ENCODE measurements around the gene KCNH6.
A peak's percentile ranks its signal among the peaks of the same experiment; 100 is the strongest.

The KCNH6 gene

GRCh38 chr17:63514477-63514876 is 8.7 kb upstream of the KCNH6 start:
- no peak for DNase-seq

DNA sequence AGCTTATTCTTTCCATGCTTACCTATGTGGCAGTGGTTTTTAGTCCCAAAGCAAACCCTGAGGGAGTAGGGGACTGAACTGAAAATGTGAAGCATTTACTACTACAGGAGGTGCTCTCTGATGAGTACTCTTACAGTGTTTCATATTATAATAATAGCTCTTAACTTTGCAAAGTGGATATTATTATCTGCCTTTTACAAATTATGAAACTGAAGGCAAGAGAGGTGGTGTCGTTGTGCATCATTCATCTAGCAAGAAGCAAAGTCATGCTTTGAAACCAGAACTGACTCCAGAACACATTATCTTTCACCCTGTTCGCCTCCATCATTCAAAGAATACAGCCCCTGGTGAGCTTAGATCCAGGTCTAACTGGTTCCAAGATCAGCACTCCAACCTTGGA is 8.2 kb upstream of the KCNH6 start:
- DNase-seq = no peak

DNA sequence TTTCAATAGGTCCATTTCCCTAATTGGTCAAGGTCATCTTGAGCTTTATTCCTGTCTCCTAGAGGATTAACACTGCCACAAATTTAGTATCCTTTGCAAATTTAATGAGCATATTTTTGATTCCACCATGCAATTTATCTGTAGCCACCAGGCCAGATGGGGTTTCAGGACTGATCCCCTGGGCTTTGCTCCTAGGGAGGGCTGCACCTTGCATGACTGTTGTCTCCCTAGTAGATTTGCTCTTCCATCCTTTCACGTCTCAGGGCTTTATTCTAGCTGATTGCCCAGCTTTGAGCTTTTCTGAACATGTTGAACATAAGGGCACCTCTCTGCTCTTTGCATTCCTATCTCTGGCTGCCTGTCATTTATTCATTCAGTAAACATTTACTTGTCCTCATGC is 7.7 kb upstream of the KCNH6 start:
- DNase-seq = peak; percentile 38

DNA sequence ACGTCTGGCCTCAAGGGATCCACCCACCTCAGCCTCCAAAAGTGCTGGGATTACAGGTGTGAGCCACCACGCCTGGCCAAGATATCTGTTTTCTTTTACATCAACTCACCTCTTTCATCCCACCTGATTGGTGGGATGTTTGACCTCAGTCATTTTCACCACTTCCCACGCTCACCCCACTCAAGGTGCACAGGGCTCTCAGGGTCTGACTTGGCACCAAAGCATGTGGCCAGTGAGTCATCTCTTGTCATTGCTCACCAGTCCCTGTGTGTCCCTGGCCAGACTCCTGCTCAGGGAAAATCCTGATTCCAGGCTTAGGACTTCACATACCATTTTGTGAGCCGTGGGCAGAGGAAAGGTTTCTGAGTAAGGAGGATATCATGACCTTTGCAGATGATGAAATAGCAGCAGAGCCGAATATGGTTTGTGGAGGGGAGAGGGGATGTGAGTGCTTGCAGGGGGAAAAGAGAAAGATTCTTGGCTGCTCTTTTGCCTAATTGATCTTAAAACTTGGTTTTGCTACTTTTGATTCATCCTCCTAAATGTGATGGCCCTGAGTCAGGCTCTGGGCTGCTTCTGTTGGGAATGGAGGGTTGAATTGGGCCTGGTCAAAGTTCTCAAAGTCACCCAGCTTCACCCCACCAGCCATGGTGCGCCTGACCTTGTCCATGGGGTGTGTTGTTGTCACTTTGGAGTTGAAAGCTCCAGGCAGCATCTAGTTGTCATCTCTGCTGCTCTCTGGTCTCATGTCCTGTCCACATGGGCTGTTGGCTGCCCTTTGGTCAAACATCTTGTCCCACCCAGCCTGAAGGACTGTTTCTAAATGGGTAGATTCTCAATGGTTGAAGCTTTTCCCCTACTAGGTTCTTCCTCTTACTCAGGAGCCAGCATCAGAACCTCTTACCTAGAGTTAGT is 6.0 kb upstream of the KCNH6 start:
- DNase-seq = no peak

DNA sequence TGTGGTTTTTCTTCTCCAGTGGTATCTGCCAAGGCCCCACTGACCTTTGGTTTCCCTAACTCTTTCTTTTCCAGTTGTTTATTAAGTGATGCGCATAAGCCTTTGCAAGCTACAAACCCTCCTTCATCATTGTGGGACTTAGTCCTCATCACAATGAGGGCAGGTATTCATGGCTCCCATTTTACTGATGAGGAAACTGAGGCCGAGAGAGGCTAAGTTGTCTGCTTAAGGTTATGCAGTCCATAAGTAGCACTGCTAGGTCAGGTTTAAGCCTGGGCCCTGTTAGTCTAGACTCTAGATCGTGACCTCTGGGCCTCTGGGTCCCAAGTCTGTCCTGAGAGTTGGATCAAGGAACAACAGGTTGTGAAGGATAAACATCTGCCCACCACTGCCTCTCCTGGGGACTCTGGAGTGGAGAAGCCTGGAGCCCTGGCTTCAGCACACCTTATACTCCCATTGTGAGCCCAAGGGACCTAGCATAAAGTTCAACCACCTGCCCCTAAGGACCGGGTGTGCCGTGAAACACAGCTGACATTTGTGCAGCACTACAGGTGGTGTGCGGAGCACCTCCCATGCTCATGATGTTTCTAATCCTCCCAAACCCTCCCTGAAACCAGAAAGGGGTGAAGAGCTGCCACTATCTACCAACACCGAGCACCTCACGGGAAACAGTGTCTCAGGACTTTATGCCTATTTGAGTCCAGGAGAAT is 5.2 kb upstream of the KCNH6 start:
- DNase-seq = peak; percentile 56

DNA sequence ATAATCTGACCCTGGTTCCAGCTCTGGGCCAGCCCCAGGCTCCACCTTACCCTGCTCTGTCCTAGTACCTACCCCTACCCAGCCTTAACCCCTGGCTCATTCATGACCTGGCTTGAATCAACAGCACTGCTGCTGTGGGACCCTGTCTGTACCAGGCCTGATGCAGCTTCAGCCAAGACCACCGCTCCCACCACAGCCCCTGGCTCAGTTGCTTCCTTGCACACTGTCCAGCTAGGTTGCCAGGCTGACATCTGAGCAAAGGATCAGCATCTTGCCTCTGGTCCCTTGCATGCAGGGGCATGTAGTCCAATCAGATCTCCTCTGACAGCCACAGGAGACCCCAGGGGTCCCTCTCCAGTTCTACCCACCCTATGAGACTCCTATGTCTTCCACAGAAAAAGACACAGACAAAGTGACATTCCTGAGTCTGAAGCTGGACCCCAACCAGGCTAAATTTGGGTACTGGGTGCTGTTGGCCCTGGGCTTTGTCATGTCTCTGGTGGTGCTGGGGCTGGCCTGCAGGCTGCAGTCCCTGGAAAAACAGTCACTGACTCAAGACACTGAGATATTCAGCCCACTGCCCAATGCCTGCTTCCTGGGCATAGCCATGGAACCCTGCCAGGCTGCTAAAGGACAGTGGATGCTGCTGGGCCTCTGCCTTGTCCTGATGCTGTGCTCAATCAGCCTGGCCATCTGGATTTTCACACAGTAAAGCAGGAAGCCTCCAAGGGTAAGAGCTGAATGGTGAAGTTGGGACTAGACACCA is 3.9 kb upstream of the KCNH6 start:
- no peak for DNase-seq

DNA sequence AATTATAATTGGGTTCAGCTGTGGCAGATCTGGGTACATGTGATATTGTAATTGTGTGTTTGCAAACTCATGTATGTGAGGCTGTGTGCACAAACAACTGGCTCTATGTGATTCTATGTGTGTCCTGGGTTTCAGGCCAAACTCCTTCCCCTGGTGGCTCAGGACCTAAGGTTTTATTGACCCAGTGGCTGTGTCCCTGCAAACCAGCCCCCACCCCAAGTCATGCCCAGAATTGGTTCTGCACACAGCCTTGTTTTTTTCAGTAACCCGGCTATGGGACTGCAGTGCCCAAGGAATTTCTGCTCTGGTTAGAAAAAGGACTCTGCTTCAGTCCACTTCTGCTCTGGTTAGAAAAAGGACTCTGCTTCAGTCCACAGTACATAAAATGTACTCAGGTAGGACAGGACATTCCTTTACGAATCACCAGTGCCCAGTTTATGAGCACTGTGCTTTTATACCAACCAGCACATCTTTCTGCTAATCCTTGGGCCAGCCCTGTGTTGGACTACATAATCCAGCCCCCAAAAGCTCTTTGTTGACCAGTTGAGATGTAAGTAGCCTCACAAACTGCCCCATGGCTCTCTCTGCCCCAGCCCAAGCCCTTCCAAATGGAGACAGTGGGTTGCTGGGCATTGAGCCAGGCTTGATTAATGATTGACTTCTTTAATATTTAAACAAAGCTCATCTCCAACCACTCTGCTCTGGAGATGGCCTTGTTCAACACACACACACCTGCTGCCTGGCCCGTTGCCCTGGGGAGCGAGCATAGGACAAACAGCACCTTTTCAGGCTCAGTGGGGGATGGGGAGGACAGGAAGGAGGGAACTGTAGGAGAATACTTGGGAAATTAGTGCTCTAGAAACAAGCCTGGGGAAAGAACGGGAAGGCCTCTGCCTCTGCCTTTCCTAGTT is 2.9 kb upstream of the KCNH6 start:
- DNase-seq = peak; percentile 77

GRCh38 chr17:63524051-63524450 is 893 bp downstream of the KCNH6 start:
- no peak for DNase-seq

- peak; percentile 80 for DNase-seq
These were observed 2.2 kb downstream of the KCNH6 start for GRCh38 chr17:63525190-63525946.

DNA sequence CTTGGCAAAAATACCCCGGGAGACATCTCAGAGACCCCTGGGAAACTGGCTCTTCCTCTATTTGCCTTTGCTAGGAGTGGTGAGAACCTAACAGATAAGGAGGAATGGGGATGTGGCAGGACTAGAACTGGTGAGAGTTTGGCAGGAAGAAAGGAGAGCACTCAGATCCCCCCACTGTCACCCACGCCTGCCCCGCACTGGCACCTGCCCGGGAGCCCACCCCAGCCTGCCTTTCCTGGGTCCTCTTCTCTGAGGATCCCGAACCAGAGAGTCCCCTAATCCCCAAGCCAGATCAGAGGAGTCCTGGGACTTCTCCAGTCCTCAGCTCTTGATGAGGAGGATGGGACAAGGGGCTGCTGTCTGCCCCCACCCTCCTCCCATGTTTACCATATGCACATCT is 3.7 kb downstream of the KCNH6 start:
- DNase-seq = no peak

- DNase-seq = peak; percentile 94
These were observed 5.0 kb downstream of the KCNH6 start for GRCh38 chr17:63528183-63528582.

DNA sequence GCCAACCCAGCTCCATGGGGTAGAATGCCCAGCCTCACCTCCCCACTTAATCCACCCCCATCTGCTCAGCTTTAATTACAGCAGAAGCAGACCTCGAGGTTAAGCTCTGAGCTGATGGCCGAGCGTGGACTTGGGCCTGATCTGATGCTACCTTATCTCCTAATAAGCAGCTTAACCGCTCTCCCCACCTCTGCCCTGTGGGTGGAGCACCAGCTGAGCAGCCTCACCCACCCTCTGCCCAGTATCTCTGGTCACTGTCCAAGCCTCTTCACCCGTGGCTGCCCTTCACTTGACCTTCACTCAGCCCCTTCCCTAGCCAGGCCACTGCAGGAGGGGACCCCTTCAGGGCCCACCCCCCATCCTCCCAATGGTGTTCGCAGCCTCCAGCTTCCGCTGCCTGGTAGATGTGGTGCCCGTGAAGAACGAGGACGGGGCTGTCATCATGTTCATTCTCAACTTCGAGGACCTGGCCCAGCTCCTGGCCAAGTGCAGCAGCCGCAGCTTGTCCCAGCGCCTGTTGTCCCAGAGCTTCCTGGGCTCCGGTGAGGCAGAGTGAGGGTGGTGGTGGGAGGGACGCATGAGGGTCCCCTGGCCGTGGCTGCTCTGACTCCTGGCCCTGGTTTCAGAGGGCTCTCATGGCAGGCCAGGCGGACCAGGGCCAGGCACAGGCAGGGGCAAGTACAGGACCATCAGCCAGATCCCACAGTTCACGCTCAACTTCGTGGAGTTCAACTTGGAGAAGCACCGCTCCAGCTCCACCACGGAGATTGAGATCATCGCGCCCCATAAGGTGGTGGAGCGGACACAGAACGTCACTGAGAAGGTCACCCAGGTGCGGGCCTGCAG is 6.8 kb downstream of the KCNH6 start:
- no peak for DNase-seq

DNA sequence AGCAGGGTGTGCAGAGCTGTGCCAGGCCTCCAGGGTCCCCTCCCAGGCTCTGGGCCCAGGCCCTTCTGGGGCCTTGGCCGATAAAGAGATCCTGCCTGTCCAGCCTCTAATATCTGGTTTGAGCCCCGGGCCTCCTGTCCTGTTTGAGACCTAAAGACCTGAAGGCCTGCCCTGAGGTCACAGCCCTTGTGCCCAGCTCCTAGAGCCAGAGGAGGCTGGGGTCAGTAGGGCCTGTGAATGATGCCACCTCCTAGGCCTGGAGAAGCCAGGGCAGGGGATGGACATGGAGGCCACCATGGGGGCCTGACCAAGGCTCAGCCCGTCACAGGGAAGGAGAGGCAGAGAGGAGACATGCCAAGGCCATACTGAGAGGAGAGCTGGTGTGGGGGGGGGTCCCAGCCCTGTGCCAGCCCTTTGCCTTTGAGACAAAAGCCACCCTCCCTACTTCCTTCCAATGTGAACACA is 7.4 kb downstream of the KCNH6 start:
- DNase-seq = no peak

DNA sequence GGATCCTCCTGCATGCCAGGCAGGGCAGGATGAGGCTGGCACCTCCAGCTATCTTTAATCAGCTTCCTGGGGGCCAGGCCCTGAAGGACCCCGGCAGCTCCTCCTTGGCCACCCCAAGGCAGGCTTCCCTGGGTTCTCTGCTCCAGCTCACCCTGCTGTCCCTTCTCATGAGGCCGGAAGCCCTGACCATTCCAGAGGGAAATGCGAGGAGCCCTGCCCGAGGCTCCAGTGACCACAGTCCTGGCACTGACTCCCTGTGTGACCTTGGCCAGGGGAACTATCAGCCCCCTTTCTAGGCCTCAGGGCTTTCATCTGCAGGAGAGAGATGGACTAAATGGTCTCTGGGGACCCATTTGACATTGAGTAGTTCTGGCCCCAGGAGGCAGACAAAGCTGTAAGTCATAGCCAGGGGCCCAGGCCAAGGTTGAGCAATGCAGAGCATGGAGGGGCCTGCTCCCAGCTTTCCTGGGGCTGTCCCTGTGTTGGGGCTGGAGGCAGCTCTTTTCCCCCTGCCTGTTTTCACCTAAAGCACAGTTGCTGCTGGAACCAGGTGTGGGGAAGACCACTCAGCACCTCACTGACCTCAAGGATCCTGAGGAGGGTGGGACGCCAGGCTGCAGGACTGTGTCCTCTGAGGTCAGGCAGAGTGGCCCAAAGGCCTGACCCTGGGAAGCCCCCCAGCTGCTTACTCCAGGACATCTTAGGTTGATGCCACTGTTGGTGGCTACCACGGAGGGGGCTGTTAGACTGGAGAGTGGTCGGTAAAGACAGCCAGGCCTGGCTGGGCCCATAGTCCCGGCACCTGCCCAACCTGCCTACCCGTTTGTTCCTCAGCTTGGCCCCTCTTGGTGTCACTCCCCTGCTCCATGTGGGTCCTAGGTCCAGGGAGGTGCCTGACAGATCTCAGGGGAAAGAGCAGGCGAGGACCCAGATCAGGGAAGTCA is 8.1 kb downstream of the KCNH6 start:
- no peak for DNase-seq

DNA sequence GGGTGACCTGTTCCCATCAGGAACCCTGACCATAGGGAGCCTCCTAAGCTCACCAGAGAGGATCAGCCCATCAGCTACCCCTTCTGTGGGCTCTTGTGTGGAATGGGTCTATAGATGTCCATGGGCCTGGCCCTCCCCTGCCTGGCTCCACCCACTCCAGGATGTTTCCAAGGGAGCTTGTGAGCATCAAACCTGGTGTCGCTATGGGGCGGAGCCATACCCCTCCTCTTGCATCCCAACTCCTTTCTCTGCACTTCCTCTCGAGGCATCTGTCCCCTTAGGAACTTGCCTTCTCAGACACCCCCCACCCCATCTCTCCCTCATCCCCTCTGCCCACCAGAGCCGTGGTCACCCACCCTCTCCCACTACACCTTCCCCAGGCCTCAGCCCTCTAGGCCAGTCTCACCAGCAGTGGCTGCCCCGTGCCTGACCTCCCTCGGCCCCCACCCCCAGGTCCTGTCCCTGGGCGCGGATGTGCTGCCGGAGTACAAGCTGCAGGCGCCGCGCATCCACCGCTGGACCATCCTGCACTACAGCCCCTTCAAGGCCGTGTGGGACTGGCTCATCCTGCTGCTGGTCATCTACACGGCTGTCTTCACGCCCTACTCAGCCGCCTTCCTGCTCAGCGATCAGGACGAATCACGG is 10.4 kb downstream of the KCNH6 start:
- no peak for DNase-seq

DNA sequence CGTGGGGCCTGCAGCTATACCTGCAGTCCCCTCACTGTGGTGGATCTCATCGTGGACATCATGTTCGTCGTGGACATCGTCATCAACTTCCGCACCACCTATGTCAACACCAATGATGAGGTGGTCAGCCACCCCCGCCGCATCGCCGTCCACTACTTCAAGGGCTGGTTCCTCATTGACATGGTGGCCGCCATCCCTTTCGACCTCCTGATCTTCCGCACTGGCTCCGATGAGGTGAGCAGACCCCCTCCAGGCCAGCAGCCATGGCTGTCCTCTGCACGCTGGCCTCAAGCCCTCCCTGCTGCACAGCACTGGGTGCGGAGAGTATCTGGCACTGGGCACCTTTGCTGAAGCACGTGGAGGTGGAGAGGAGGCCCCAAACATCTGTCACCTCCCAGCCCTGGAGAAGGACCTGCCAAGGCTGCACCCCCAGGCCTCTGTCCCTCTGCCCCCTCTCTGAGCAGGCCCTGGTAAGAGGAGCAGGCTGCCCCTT is 11.0 kb downstream of the KCNH6 start:
- no peak for DNase-seq

- no peak for DNase-seq
These were observed 11.8 kb downstream of the KCNH6 start for GRCh38 chr17:63534816-63535455.

- DNase-seq = no peak
These were observed 12.5 kb downstream of the KCNH6 start for GRCh38 chr17:63535640-63536039.

Data from NCI-H2171 treated with DMSO at 0.1 percent for 48 hours (cell line).